ENCODE measurements around the gene MED12L.

Gene MED12L

GRCh38 chr3:151367448-151367847, 282.0 kb downstream of the MED12L start:
- no peak overlapping the region for H3K4me3 ChIP-seq (ENCODE audit: low read depth, low read length)
- no peak for DNase-seq (ENCODE audit: low read depth)
- TF ChIP-seq, protein P1, sequence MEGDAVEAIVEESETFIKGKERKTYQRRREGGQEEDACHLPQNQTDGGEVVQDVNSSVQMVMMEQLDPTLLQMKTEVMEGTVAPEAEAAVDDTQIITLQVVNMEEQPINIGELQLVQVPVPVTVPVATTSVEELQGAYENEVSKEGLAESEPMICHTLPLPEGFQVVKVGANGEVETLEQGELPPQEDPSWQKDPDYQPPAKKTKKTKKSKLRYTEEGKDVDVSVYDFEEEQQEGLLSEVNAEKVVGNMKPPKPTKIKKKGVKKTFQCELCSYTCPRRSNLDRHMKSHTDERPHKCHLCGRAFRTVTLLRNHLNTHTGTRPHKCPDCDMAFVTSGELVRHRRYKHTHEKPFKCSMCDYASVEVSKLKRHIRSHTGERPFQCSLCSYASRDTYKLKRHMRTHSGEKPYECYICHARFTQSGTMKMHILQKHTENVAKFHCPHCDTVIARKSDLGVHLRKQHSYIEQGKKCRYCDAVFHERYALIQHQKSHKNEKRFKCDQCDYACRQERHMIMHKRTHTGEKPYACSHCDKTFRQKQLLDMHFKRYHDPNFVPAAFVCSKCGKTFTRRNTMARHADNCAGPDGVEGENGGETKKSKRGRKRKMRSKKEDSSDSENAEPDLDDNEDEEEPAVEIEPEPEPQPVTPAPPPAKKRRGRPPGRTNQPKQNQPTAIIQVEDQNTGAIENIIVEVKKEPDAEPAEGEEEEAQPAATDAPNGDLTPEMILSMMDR (conservative IDR thresholded peaks at IDR 0.05; ENCODE audit: low read depth, low read length): no peak

DNA sequence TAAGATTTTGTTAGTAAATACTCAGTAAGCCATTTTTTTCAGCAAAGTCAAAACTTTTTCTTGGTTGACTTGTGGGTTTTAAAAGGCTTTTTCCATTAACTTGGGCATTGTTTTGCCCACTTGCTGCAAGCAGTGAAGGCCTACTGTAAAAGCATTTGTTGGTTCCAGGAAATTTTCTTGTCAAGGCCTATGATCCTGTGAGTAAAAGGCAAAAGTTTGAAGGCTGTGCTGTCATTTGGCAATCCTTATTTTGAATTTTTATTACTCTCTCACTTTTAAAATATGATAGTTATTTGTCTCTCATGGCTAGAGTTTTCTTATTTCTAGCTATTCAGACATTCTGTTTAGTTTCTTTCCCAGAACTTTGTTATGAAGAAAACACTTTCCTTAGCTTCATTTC, 286.1 kb downstream of the MED12L start:
- TF ChIP-seq, protein P1 (conservative IDR thresholded peaks at IDR 0.05; ENCODE audit: low read depth, low read length): no peak
- DNase-seq (ENCODE audit: low read depth): no peak
- no peak overlapping the region for H3K4me3 ChIP-seq (ENCODE audit: low read depth, low read length)

DNA sequence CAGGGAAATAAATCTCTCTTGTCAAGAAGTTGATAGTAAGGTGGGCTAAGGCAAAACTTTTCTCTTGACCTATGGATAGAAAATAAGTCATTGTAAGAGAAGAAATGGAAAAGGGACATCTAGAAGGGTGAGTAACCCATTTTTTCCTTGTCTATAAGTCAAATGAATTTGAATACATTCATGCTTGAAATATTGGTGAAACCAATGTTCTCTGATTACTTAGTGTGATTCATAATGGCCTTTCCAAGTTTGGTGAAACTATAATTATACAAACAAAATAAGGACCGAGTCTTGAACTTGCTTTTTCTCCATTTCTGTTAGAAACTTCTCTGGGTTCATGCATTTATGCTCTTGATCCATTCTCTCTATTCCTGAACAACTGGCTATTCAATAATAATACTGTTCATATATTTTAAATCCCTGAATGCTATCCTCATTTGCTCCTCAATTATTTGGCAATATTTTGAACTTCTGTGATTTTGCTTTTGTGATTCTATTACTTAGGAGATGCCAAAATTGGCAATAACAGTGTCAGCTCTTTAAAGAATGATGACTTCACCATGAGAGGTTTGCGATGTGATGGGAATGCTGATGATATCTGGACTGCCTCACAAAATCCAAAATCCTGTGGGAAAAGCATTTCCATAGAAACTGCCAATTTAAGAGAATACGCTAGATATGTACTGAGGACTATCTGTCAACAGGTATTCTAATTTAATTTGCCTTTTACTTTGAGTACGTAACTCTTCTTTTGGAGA, 286.8 kb downstream of the MED12L start:
- DNase-seq (ENCODE audit: low read depth): no peak
- TF ChIP-seq, protein P1 (conservative IDR thresholded peaks at IDR 0.05; ENCODE audit: low read depth, low read length): no peak
- H3K4me3 ChIP-seq (ENCODE audit: low read depth, low read length): no peak overlapping the region

- DNase-seq (ENCODE audit: low read depth): no peak
- TF ChIP-seq, protein P1 (conservative IDR thresholded peaks at IDR 0.05; ENCODE audit: low read depth, low read length): no peak
- H3K4me3 ChIP-seq (ENCODE audit: low read depth, low read length): no peak overlapping the region
Observed at GRCh38 chr3:151377768-151378385, 292.4 kb downstream of the MED12L start.

DNA sequence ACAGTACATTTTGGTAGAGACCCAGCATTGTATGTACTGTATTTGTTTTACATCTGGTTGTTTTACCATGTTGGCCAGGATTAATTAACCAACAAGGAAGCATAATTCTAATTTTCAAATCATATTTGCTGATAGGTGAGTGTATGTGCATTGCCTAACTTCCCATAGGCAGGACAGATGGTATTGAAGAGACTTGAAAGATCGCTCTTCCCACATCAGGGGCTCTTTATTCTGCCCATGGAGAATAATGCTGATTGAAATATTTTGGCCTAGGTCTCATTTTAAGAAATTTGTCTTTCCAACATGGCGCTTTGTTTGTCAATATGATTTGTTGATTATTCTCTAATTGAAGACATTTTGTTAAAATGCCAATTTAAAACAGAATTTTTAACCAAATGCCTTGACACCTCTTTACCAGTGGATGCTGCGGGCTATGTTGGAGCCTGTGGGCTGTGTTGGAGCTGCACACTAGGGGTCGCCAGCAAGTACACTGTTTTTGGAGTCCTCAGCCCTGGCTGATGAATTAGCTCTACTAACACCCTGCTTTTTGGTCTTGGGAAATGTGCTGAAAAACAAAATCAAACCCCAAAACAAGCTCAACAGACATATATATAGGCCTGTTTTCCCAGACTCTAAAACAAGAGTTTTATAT, 293.7 kb downstream of the MED12L start:
- H3K4me3 ChIP-seq (ENCODE audit: low read depth, low read length): no peak overlapping the region

DNA sequence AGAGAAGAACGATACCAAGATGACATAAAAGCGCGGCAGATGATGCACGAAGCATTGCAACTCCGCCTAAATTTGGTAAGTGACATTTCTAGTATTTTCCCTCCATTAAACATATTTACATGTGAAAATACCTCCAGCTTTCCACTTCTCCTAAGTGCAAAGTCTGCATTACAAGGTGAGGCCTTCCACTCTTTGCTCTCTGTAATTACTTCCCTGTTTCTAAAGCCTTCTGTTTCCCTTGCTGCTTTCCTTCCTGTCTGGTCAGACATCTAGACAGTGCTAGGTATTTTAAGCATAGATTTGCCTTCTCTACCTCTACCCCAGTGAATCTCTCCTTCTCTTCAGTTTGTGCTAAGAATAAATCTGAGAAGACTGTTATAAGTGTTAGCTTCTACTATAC, 297.2 kb downstream of the MED12L start:
- TF ChIP-seq, protein P1 (conservative IDR thresholded peaks at IDR 0.05; ENCODE audit: low read depth, low read length): no peak
- H3K4me3 ChIP-seq (ENCODE audit: low read depth, low read length): no peak overlapping the region
- DNase-seq (ENCODE audit: low read depth): no peak

More for the DNA sequence above, 293.7 kb downstream of the MED12L start:
- peak; percentile 57 for DNase-seq (ENCODE audit: low read depth)
- TF ChIP-seq, protein P1 (conservative IDR thresholded peaks at IDR 0.05; ENCODE audit: low read depth, low read length): peak; percentile 92

All from choroid plexus epithelial cell (primary cell).